ENCODE data around the gene RXRG.

The RXRG gene

DNA sequence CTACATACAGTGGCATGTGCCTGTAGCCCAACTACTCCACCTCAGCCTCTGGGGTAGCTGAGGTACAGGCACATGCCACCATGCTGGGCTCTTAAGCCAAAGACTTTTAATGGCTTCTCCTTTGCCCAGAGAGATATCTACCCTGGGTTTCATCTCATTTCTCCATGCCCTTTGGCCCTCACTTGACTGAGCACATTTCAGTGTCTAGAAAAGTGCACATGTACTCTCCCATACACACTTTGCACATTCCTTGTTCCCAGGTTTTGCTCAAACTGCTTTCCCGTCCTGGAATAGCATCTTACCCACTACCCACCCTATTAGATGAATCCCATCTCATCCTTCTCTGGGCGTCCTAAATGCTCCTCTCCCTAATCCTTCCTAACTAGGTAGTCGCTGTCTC, 10.2 kb upstream of the RXRG start:
- H3K4me3 ChIP-seq (ENCODE audit: low read depth, low read length) = no peak overlapping the region
- no peak for TF ChIP-seq CTCF (IDR thresholded peaks at IDR 0.05; ENCODE audit: low read depth, low read length, missing control alignments)
- DNase-seq (ENCODE audit: low read depth) = no peak
- in situ Hi-C loops (cut with HindIII; ENCODE audit: low sequenced_read_pairs) = no loop called here

DNA sequence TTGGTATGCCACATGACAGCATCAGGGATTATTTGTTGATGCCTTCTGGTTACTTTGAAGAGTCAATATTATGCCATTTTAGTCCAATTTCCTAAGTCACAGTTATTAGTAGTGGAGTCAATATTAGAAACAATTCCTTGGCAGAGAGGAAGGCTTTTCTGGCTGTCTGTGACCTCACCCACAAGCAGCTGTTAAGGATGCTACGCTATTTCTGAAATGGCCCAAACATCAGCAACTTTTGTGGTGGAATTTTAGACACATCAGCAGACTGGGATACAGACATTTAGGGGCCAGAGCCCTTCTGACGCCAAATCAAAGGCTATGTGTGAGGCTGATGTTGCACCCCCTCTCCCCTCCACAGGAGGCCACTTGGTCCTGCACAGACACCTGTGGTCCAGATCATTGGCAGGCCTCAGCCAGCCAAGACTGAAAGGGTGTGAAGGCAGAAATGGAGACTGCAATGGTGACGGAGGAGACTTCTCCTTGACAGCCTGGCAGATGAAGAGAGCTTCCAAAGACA, 9.2 kb upstream of the RXRG start:
- no peak for TF ChIP-seq CTCF (IDR thresholded peaks at IDR 0.05; ENCODE audit: low read depth, low read length, missing control alignments)
- in situ Hi-C loops (cut with HindIII; ENCODE audit: low sequenced_read_pairs) = no loop called here
- H3K4me3 ChIP-seq (ENCODE audit: low read depth, low read length) = no peak overlapping the region
- no peak for DNase-seq (ENCODE audit: low read depth)

- no peak for TF ChIP-seq CTCF (IDR thresholded peaks at IDR 0.05; ENCODE audit: low read depth, low read length, missing control alignments)
- DNase-seq (ENCODE audit: low read depth) = no peak
- H3K4me3 ChIP-seq (ENCODE audit: low read depth, low read length) = no peak overlapping the region
- in situ Hi-C loops (cut with HindIII; ENCODE audit: low sequenced_read_pairs) = no loop called here
Observed at GRCh38 chr1:165452336-165453130, 7.6 kb upstream of the RXRG start.

DNA sequence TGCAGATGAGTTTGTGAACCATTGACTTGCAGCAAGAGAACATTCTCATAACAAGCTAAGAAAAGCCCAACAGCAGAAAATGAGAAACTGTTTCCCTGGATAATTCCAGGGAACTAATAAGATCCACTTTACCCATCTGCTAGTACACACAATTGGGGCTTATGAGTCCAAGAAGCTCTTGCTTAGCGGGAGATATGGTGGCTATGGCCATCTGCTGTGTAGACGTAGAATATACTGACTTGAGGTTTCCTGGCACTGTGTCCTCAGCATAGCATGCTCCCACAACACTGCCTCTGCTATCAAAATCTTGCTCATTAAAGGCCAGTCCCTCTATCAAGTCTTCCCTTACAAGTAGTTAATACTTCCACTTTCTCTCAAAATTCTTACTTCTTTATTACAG, 6.8 kb upstream of the RXRG start:
- no peak for DNase-seq (ENCODE audit: low read depth)
- no peak for TF ChIP-seq CTCF (IDR thresholded peaks at IDR 0.05; ENCODE audit: low read depth, low read length, missing control alignments)
- in situ Hi-C loops (cut with HindIII; ENCODE audit: low sequenced_read_pairs) = no loop called here
- no peak overlapping the region for H3K4me3 ChIP-seq (ENCODE audit: low read depth, low read length)

DNA sequence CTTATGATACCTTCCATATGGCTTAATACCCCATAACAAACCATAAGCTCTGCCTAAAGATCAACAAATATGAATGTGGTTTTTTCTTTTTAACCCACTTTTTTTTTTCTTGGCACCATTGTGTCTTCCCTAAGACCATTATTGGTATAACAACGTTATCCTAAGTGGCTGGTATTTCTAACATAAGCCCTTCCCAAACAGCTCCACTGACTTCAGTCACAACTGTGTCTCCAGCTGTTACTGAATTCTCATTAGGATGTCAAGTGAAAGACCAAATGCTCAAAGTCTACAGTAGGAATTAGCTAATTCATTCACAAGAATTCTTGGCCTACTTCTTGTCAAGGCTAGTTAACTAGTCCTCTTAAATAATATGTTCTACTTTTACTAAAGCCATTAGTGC, 4.2 kb upstream of the RXRG start:
- in situ Hi-C loops (cut with HindIII; ENCODE audit: low sequenced_read_pairs) = no loop called here
- no peak overlapping the region for H3K4me3 ChIP-seq (ENCODE audit: low read depth, low read length)
- no peak for DNase-seq (ENCODE audit: low read depth)
- TF ChIP-seq CTCF (IDR thresholded peaks at IDR 0.05; ENCODE audit: low read depth, low read length, missing control alignments) = no peak

- H3K4me3 ChIP-seq (ENCODE audit: low read depth, low read length) = no peak overlapping the region
- no peak for TF ChIP-seq CTCF (IDR thresholded peaks at IDR 0.05; ENCODE audit: low read depth, low read length, missing control alignments)
- in situ Hi-C loops (cut with HindIII; ENCODE audit: low sequenced_read_pairs) = no loop called here
- no peak for DNase-seq (ENCODE audit: low read depth)
Observed at GRCh38 chr1:165445388-165445787, 462 bp upstream of the RXRG start.
